SH-SY5Y (cell line): ENCODE results near the gene RARB.

Source experiments
- GATA2 ChIP-seq: IDR thresholded peaks from 2 replicates; pipeline ENCODE4 v1.6.1; 2011; ENCODE audit warnings: mild to moderate bottlenecking, low read depth, low read length
- GATA3 ChIP-seq: IDR thresholded peaks from 2 replicates; pipeline ENCODE4 v1.6.1; 2011; ENCODE audit warnings: low read depth, mild to moderate bottlenecking, low read length, moderate library complexity

GRCh38 chr3:25423780-25424588, 4.1 kb upstream of the RARB start:
- TF ChIP-seq GATA2: no peak
- TF ChIP-seq GATA3: no peak
